Neural progenitor cell (in vitro differentiated cells): Measurements from ENCODE around the gene NUP62. TPM values are rescaled to one million over a fixed set of nuclear protein-coding genes. Genes with fewer than 3 reads are reported as not detected.
A peak's percentile ranks its signal among the peaks of the same experiment; 100 is the strongest.

Experiments used
- DNase-seq: peaks from one replicate; pipeline ENCODE4 v3.0.0-alpha.2; 2016; ENCODE audit warnings: low spot score
- H2AFZ ChIP-seq: fragments of 200-600 bp; sonication (generic); replicated peaks from 2 replicates; pipeline ENCODE4 v1.6.1; 2016; ENCODE audit warnings: antibody characterized with exemption
- H3F3A ChIP-seq: fragments of 200-600 bp; sonication (generic); 2 replicates; pipeline ENCODE4 v1.6.1; 2016; ENCODE audit warnings: antibody characterized with exemption, low read depth
- H3K27ac ChIP-seq: fragments of 200-600 bp; sonication (generic); 2 replicates; pipeline ENCODE4 v1.5.1; 2016; ENCODE audit warnings: mild to moderate bottlenecking
- H3K27me3 ChIP-seq: fragments of 200-600 bp; sonication (generic); 2 replicates; pipeline ENCODE4 v1.6.1; 2016; ENCODE audit warnings: mild to moderate bottlenecking, moderate library complexity
- H3K36me3 ChIP-seq: fragments of 200-600 bp; sonication (generic); 2 replicates; pipeline ENCODE4 v1.5.1; 2016
- H3K4me1 ChIP-seq: fragments of 200-600 bp; sonication (generic); 2 replicates; pipeline ENCODE4 v1.6.1; 2016; ENCODE audit warnings: mixed run types
- H3K4me2 ChIP-seq: fragments of 200-600 bp; sonication (generic); 2 replicates; pipeline ENCODE4 v1.6.1; 2016
- H3K4me3 ChIP-seq: fragments of 200-600 bp; sonication (generic); 2 replicates; pipeline ENCODE4 v1.5.1; 2016
- H3K79me2 ChIP-seq: fragments of 200-600 bp; sonication (generic); 2 replicates; pipeline ENCODE4 v1.6.1; 2016; ENCODE audit warnings: low read depth
- H3K9ac ChIP-seq: fragments of 200-600 bp; sonication (generic); 2 replicates; pipeline ENCODE4 v1.6.1; 2016
- H3K9me3 ChIP-seq: fragments of 200-600 bp; sonication (generic); 2 replicates; pipeline ENCODE4 v1.5.1; 2016; ENCODE audit warnings: low read depth
- H4K20me1 ChIP-seq: fragments of 200-600 bp; sonication (generic); 2 replicates; pipeline ENCODE4 v1.6.1; 2016; ENCODE audit warnings: low read depth
- H3K27ac Mint-ChIP-seq: 3 replicates; pipeline ENCODE4 v1.8.0; 2021; ENCODE audit warnings: mixed read lengths
- H3K27me3 Mint-ChIP-seq: 2 replicates; pipeline ENCODE4 v1.8.0; 2022; ENCODE audit warnings: low read depth, mild to moderate bottlenecking, inconsistent platforms, moderate library complexity, mixed read lengths; ENCODE audit not compliant: insufficient read depth
- H3K36me3 Mint-ChIP-seq: 3 replicates; pipeline ENCODE4 v1.8.0; 2021; ENCODE audit warnings: mixed read lengths
- H3K4me1 Mint-ChIP-seq: 3 replicates; pipeline ENCODE4 v1.8.0; 2021; ENCODE audit warnings: mixed read lengths
- H3K4me3 Mint-ChIP-seq: 3 replicates; pipeline ENCODE4 v1.8.0; 2021; ENCODE audit warnings: mild to moderate bottlenecking, moderate library complexity, mixed read lengths
- H3K9me3 Mint-ChIP-seq: 3 replicates; pipeline ENCODE4 v1.8.0; 2020; ENCODE audit warnings: mixed read lengths
- EZH2 ChIP-seq: fragments of 200-600 bp; sonication (generic); IDR thresholded peaks from 2 replicates; pipeline ENCODE4 v1.6.1; 2017; ENCODE audit warnings: antibody characterized with exemption, mild to moderate bottlenecking, moderate library complexity
- EZH2phosphoT487 ChIP-seq: fragments of 200-600 bp; sonication (generic); IDR thresholded peaks from 2 replicates; pipeline ENCODE4 v1.6.1; 2017; ENCODE audit warnings: antibody characterized with exemption
- total RNA-seq: library from RNA; depleted of rRNA; stranded (reverse); fragments of >200 nt; gene quantifications from 2 replicates; pipeline ENCODE4 v1.2.3, GENCODE V29; 2015; ENCODE audit warnings: low replicate concordance
- TF ChIP-seq, protein P1 (sequence below): fragments of 200-600 bp; sonication (generic); IDR thresholded peaks from 2 replicates; pipeline ENCODE4 v1.5.1; 2017; ENCODE audit warnings: antibody characterized with exemption, mild to moderate bottlenecking

NUP62 gene
- total RNA-seq, 1 donor from 2014 or later, result 48.2 TPM

DNA sequence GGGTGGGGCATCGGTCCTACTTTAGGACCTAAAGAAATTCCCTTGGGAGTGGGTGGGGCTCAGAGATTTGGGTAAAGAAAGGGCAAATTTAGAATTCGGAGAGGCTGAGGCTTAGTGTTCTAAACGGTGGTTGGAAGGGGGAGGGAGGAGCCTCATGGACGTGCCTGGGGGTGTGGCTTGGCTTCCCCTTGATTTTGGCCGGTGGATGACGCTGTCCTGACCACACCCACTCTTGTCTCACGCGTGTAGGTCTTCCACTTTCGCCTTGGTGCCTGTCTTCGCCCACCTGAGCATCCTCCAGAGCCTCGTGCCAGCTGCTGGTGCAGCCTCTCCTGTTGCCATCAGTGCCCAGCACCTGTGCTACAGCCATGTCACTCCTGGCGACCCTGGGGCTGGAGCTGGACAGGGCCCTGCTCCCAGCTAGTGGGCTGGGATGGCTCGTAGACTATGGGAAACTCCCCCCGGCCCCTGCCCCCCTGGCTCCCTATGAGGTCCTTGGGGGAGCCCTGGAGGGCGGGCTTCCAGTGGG lies 1.2 kb upstream of the NUP62 start:
- no peaks in the 10 kb centered on the region for H3K36me3 ChIP-seq
- peaks cover 9% of the 10 kb centered on the region for H3K4me1 ChIP-seq
- peak overlapping the region; percentile 76 for H3K4me3 ChIP-seq
- H3K4me1 Mint-ChIP-seq, result peaks cover 25% of the 10 kb centered on the region
- H3K9me3 ChIP-seq, result no peaks in the 10 kb centered on the region
- no peaks in the 10 kb centered on the region for H3K27me3 ChIP-seq
- no peak overlapping the region for H3K9ac ChIP-seq
- no peak for TF ChIP-seq EZH2phosphoT487
- peak overlapping the region; percentile 95 for H3K4me3 Mint-ChIP-seq
- no peak for DNase-seq
- peak overlapping the region; percentile 1 for H2AFZ ChIP-seq
- no peaks in the 10 kb centered on the region for H3K9me3 Mint-ChIP-seq
- peak overlapping the region; percentile 52 for H3K4me2 ChIP-seq
- peaks cover 21% of the 10 kb centered on the region for H4K20me1 ChIP-seq
- H3K27me3 Mint-ChIP-seq, result peaks cover 9% of the 10 kb centered on the region
- peaks cover 37% of the 10 kb centered on the region for H3K79me2 ChIP-seq
- H3K27ac Mint-ChIP-seq, result peak overlapping the region; percentile 100
- H3F3A ChIP-seq, result peaks cover 26% of the 10 kb centered on the region
- H3K27ac ChIP-seq, result no peak overlapping the region
- H3K36me3 Mint-ChIP-seq, result peaks cover 18% of the 10 kb centered on the region

GRCh38 chr19:49929611-49930482 lies 543 bp upstream of the NUP62 start:
- Histone ChIP-seq H4K20me1 (peaks cover 28% of the 10 kb centered on the region), H3K4me2 (peak overlapping the region; percentile 94), H3K9me3 (no peaks in the 10 kb centered on the region), H3K4me3 (peak overlapping the region; percentile 76), H3K27ac (peak overlapping the region; percentile 87), H3K36me3 (no peaks in the 10 kb centered on the region), H2AFZ (peak overlapping the region; percentile 79), H3K27me3 (no peaks in the 10 kb centered on the region), H3F3A (peaks cover 27% of the 10 kb centered on the region), H3K4me1 (peaks cover 9% of the 10 kb centered on the region), H3K79me2 (peaks cover 44% of the 10 kb centered on the region), H3K9ac (peak overlapping the region; percentile 75)
- peak overlapping the region; percentile 95 for H3K4me3 Mint-ChIP-seq
- no peaks in the 10 kb centered on the region for H3K9me3 Mint-ChIP-seq
- TF ChIP-seq EZH2phosphoT487, result no peak
- TF ChIP-seq, protein P1, sequence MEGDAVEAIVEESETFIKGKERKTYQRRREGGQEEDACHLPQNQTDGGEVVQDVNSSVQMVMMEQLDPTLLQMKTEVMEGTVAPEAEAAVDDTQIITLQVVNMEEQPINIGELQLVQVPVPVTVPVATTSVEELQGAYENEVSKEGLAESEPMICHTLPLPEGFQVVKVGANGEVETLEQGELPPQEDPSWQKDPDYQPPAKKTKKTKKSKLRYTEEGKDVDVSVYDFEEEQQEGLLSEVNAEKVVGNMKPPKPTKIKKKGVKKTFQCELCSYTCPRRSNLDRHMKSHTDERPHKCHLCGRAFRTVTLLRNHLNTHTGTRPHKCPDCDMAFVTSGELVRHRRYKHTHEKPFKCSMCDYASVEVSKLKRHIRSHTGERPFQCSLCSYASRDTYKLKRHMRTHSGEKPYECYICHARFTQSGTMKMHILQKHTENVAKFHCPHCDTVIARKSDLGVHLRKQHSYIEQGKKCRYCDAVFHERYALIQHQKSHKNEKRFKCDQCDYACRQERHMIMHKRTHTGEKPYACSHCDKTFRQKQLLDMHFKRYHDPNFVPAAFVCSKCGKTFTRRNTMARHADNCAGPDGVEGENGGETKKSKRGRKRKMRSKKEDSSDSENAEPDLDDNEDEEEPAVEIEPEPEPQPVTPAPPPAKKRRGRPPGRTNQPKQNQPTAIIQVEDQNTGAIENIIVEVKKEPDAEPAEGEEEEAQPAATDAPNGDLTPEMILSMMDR, result no peak
- no peak for TF ChIP-seq EZH2
- peak overlapping the region; percentile 100 for H3K27ac Mint-ChIP-seq
- peak; percentile 98 for DNase-seq
- peaks cover 28% of the 10 kb centered on the region for H3K4me1 Mint-ChIP-seq
- H3K27me3 Mint-ChIP-seq, result peaks cover 11% of the 10 kb centered on the region
- H3K36me3 Mint-ChIP-seq, result peaks cover 18% of the 10 kb centered on the region

- no peak overlapping the region for H2AFZ ChIP-seq
- no peak overlapping the region for H3K9ac ChIP-seq
- H3K4me1 Mint-ChIP-seq, result peaks cover 33% of the 10 kb centered on the region
- peak overlapping the region; percentile 9 for H3K27ac Mint-ChIP-seq
- H3K9me3 Mint-ChIP-seq, result no peaks in the 10 kb centered on the region
- H3K36me3 ChIP-seq, result no peaks in the 10 kb centered on the region
- H3K9me3 ChIP-seq, result no peaks in the 10 kb centered on the region
- peaks cover 9% of the 10 kb centered on the region for H3K4me1 ChIP-seq
- H3K4me3 ChIP-seq, result peak overlapping the region; percentile 76
- H3K27ac ChIP-seq, result no peak overlapping the region
- H4K20me1 ChIP-seq, result peaks cover 49% of the 10 kb centered on the region
- H3K79me2 ChIP-seq, result peaks cover 66% of the 10 kb centered on the region
- peak overlapping the region; percentile 94 for H3K4me2 ChIP-seq
- no peak for DNase-seq
- H3K36me3 Mint-ChIP-seq, result peaks cover 14% of the 10 kb centered on the region
- no peak for TF ChIP-seq EZH2phosphoT487
- TF ChIP-seq EZH2, result no peak
- TF ChIP-seq, protein P1, result no peak
- H3F3A ChIP-seq, result peaks cover 27% of the 10 kb centered on the region
- peak overlapping the region; percentile 95 for H3K4me3 Mint-ChIP-seq
- peaks cover 15% of the 10 kb centered on the region for H3K27me3 Mint-ChIP-seq
- H3K27me3 ChIP-seq, result no peaks in the 10 kb centered on the region
Measured at GRCh38 chr19:49927526-49928264, 1.6 kb downstream of the NUP62 start.
